Ascending aorta (tissue), 2 donors: ENCODE results near the gene RNASE3. TPM values are rescaled to one million over a fixed set of nuclear protein-coding genes. Genes with fewer than 3 reads are reported as not detected.

Source experiments
- DNase-seq, 2 donors: peaks; one replicate each; pipeline ENCODE4 v3.0.0-alpha.2; 2019; ENCODE audit warnings: low spot score in 2 of 2
- H3K27ac ChIP-seq, 2 donors: fragments of 200-600 bp; sonication (generic); one replicate each; pipeline ENCODE4 v1.5.1; 2016 to 2017; ENCODE audit warnings: mild to moderate bottlenecking in 1 of 2
- H3K27me3 ChIP-seq: fragments of 200-600 bp; sonication (generic); one replicate; pipeline ENCODE4 v1.5.1; 2017
- H3K36me3 ChIP-seq, 2 donors: fragments of 200-600 bp; sonication (generic); one replicate each; pipeline ENCODE4 v1.5.1; 2016
- H3K4me1 ChIP-seq, 2 donors: fragments of 200-600 bp; sonication (generic); one replicate each; pipeline ENCODE4 v1.5.1; 2016 to 2017; ENCODE audit warnings: mild to moderate bottlenecking in 1 of 2
- H3K4me3 ChIP-seq, 2 donors: fragments of 200-600 bp; sonication (generic); one replicate each; pipeline ENCODE4 v1.5.1; 2016 to 2017; ENCODE audit warnings: mild to moderate bottlenecking in 1 of 2
- H3K9me3 ChIP-seq, 2 donors: fragments of 200-600 bp; sonication (generic); one replicate each; pipeline ENCODE4 v1.5.1; 2016
- CTCF ChIP-seq, 3 experiments: fragments of 200-600 bp in 2 of 3; fragments of 450-650 bp in 1 of 3; sonication (generic) in 2 of 3; IDR thresholded peaks; one replicate each; pipeline ENCODE4 v1.5.1; 2016 to 2019; ENCODE audit warnings: antibody characterized with exemption in 3 of 3, mild to moderate bottlenecking in 1 of 3, moderate library complexity in 1 of 3
- intact Hi-C: fragments of 100-400 bp; cut with DNase I; formaldehyde crosslinking; loops from one replicate; pipeline ENCODE4 v1.15.1; 2023
- total RNA-seq: library from RNA; depleted of rRNA; stranded (reverse); fragments of >200 nt; gene quantifications from one replicate; pipeline ENCODE4 v1.1.0, GENCODE V29; 2016

Gene RNASE3
- total RNA-seq, 1 donor from 2014 or later = not detected

- Histone ChIP-seq H3K4me1 (no peaks in the 10 kb centered on the region), H3K27me3 (no peaks in the 10 kb centered on the region), H3K4me3 (no peak overlapping the region), H3K9me3 (no peaks in the 10 kb centered on the region), H3K36me3 (no peaks in the 10 kb centered on the region), H3K27ac (no peak overlapping the region)
- intact Hi-C loops = no loop called here
- no peak for DNase-seq
- TF ChIP-seq CTCF (IDR thresholded peaks at IDR 0.05) = no peak
Measured at GRCh38 chr14:20935303-20935984, 44.3 kb downstream of the RNASE3 start.

Other genes starting within 250 kb of the RNASE3 start
- gene OR6S1, start 249.7 kb upstream of the RNASE3 start, total RNA-seq = not detected
- 23.2 TPM for gene RNASE4, start 206.8 kb upstream of the RNASE3 start, total RNA-seq
- gene ANG, start 202.6 kb upstream of the RNASE3 start, total RNA-seq = 4.2 TPM
- not detected for gene EDDM3A, start 145.5 kb upstream of the RNASE3 start, total RNA-seq
- gene EDDM3B, start 123.0 kb upstream of the RNASE3 start, total RNA-seq = not detected
- 0.96 TPM for gene RNASE6, start 110.1 kb upstream of the RNASE3 start, total RNA-seq
- gene RNASE1, start 88.5 kb upstream of the RNASE3 start, total RNA-seq = 515 TPM
- not detected for gene RNASE2, start 64.1 kb downstream of the RNASE3 start, total RNA-seq
- gene METTL17, start 98.6 kb downstream of the RNASE3 start, total RNA-seq = 38.8 TPM
- gene SLC39A2, start 107.9 kb downstream of the RNASE3 start, total RNA-seq = not detected
- gene NDRG2, start 133.7 kb downstream of the RNASE3 start, total RNA-seq = 216 TPM
- gene TPPP2, start 138.8 kb downstream of the RNASE3 start, total RNA-seq = not detected
- not detected for gene RNASE13, start 143.4 kb downstream of the RNASE3 start, total RNA-seq
- not detected for gene RNASE7, start 151.0 kb downstream of the RNASE3 start, total RNA-seq
- not detected for gene RNASE8, start 166.4 kb downstream of the RNASE3 start, total RNA-seq
- gene ARHGEF40, start 178.9 kb downstream of the RNASE3 start, total RNA-seq = 64.8 TPM
- 62.9 TPM for gene ZNF219, start 207.3 kb downstream of the RNASE3 start, total RNA-seq
- not detected for gene TMEM253, start 209.7 kb downstream of the RNASE3 start, total RNA-seq